Heart right ventricle (tissue), 16 donors: ENCODE results near the gene ANAPC1. TPM values are rescaled to one million over a fixed set of nuclear protein-coding genes. Genes with fewer than 3 reads are reported as not detected.

Source experiments
- ATAC-seq, 8 donors: fragments of 200-7000 bp; cut with Tn5 transposase; one replicate each; pipeline ENCODE4 v1.9.1; 2020; ENCODE audit warnings: mild to moderate bottlenecking in 8 of 8, moderate library complexity in 8 of 8, moderate number of reproducible peaks in 1 of 8
- DNase-seq, 2 donors: peaks; one replicate each; pipeline ENCODE4 v3.0.0-alpha.2; 2020
- H3K27ac ChIP-seq, 10 donors: fragments of 200-600 bp; sonication (generic) in 2 of 10; one replicate each; pipeline versions ENCODE4 v1.5.0 to v1.8.0; 2020 to 2022; ENCODE audit warnings: mild to moderate bottlenecking in 3 of 10
- H3K27me3 ChIP-seq, 7 donors: fragments of 200-600 bp; one replicate each; pipeline ENCODE4 v1.8.0; 2021 to 2022; ENCODE audit warnings: mild to moderate bottlenecking in 2 of 7
- H3K36me3 ChIP-seq, 9 donors: fragments of 200-600 bp; sonication (generic) in 1 of 9; one replicate each; pipeline versions ENCODE4 v1.5.0 to v1.8.0; 2020 to 2022; ENCODE audit warnings: mild to moderate bottlenecking in 2 of 9
- H3K4me1 ChIP-seq, 9 donors: fragments of 200-600 bp; sonication (generic) in 1 of 9; one replicate each; pipeline versions ENCODE4 v1.5.0 to v1.8.0; 2020 to 2022; ENCODE audit warnings: mild to moderate bottlenecking in 4 of 9
- H3K4me3 ChIP-seq, 10 donors: fragments of 200-600 bp; sonication (generic) in 2 of 10; one replicate each; pipeline versions ENCODE4 v1.5.0 to v1.8.0; 2020 to 2022; ENCODE audit warnings: mild to moderate bottlenecking in 7 of 10, moderate library complexity in 2 of 10
- H3K9me3 ChIP-seq, 11 donors: fragments of 200-600 bp in 10 of 11; sonication (generic) in 2 of 11; one replicate each; pipeline versions ENCODE4 v1.5.0 to v1.8.0; 2013 to 2022; ENCODE audit warnings: mild to moderate bottlenecking in 2 of 11, control low read depth in 1 of 11, moderate library complexity in 1 of 11
- CTCF ChIP-seq, 9 donors: fragments of 200-600 bp; sonication (generic) in 2 of 9; IDR thresholded peaks; one replicate each; pipeline versions ENCODE4 v1.5.0 to v1.8.0; 2021 to 2022; ENCODE audit warnings: antibody characterized with exemption in 9 of 9, mild to moderate bottlenecking in 5 of 9, moderate library complexity in 1 of 9
- WGBS, 2 donors: extraction: QIAGEN DNeasy Blood & Tissue Kit; methylation state at CpG; one replicate each; pipeline ENCODE4 v1.1.7; 2013; ENCODE audit warnings: inconsistent platforms in 1 of 2; 5-methylcytosine and 5-hydroxymethylcytosine counted together
- intact Hi-C, 10 donors: fragments of 100-400 bp; cut with DNase I; formaldehyde crosslinking; loops; one replicate each; pipeline versions ENCODE4 v1.11.1 to v1.14.2; 2022
- long read RNA-seq, 3 donors: library from polyadenylated mRNA; unstranded; transcript quantifications; one replicate each; pipeline ENCODE4 v2.0.0, GENCODE V29; 2020 to 2021
- polyA plus RNA-seq, 2 donors: library from polyadenylated mRNA; stranded (reverse); fragments of 200-250 nt; gene quantifications; one replicate each; pipeline ENCODE4 v1.2.3, GENCODE V29; 2013
- total RNA-seq, 10 donors: library from RNA; stranded (reverse); fragmentation: NEBNext Ultra II Directional in 3 of 10; extraction: Animal tissue kit (Norgen Biotek cat#: 25700) in 3 of 10; gene quantifications; one replicate each; pipeline versions ENCODE4 v1.2.1 to v1.2.4, GENCODE V29; 2021 to 2023
- donor health status: Arrhythmogenic right ventricular cardiomyopathy.
- donor health status: ischemic (EF 13 %, LVEDD 7.1; RV severe dilation, severe dysfunction).
- donor health status: healthy with polysubstance abuse.
- donor health status: DM: no; HTN: yes; CAD: no.
- donor health status: DM: no; HTN: no; CAD: no.
- donor health status: ischemic (EF 25% LVEDD 6.9; RV normal size, moderate dysfunction).
- donor health status: ischemic (EF 25% LVEDD 5.7; RV mildly dilated, moderate dysfunction).
- donor health status: healthy.
- donor health status: DM: yes; HTN: yes; CAD: no.
- donor health status: Ischemic cardiomyopathy.
- donor health status: ischemic (EF 35%, LVEDD 5.7; RV mildly dilated, moderate dysfunction).
- donor health status: nonischemic (EF 11% LVEDD 7.7; RV severe dilation, severe dysfunction).
- donor health status: DM: yes; HTN: yes; CAD: no.
- donor health status: PGD.
- donor health status: ischemic (EF 29% LVEDD 5.4; RV normal size, mild dysfunction).
- donor health status: nonischemic (EF 23%, LVEDD 6.1; RV moderate dilation, normal function).

Gene ANAPC1
- 10 to 100 TPM; 12.0 to 23.2 (median 19.4) TPM for total RNA-seq
- 1 to 10 TPM; 3.9 to 4.4 TPM for polyA plus RNA-seq
- long read RNA-seq, donor 1, full-length matches to known transcripts, result 2 of 13 reads
- long read RNA-seq, donor 1, partial matches to known transcripts, result 6 of 13 reads
- long read RNA-seq, donor 1, other reads (novel, unspliced or antisense), result 5 of 13 reads
- long read RNA-seq, donor 2, full-length matches to known transcripts, result 4 of 12 reads
- long read RNA-seq, donor 2, partial matches to known transcripts, result 6 of 12 reads
- long read RNA-seq, donor 2, other reads (novel, unspliced or antisense), result 2 of 12 reads
- long read RNA-seq, donor 3, full-length matches to known transcripts, result 6 of 21 reads
- long read RNA-seq, donor 3, partial matches to known transcripts, result 10 of 21 reads
- long read RNA-seq, donor 3, other reads (novel, unspliced or antisense), result 5 of 21 reads

GRCh38 chr2:111883661-111884591, at the start of gene ANAPC1:
TSS of gene ANAPC1 (minus strand) at chr2:111884193. CDS start at chr2:111880825, 3,368 bp downstream.
- WGBS, 2 donors, result 0% methylated on average over 73 of the region's 73 CpGs
- Histone ChIP-seq H3K27ac (peak within 1 kb of the TSS in 9 of 10 donors; percentile 58 to 91 (median 79)), H3K4me3 (peak within 1 kb of the TSS; percentile 81 to 100 (median 96)), H3K36me3 (peaks cover 0 to 20% (median 4%) of the 10 kb centered on the region in 9 donors), H3K9me3 (no peaks in the 10 kb centered on the region), H3K27me3 (no peaks in the 10 kb centered on the region), H3K4me1 (peaks cover 0 to 21% (median 13%) of the 10 kb centered on the region in 9 donors)
- peak; percentile 77 to 84 for DNase-seq
- peak in 1 of 9 donors; percentile 3 for TF ChIP-seq CTCF (IDR thresholded peaks at IDR 0.05)
- intact Hi-C loops, result no loop called here
- peak; percentile 97 to 99 (median 98) for ATAC-seq

GRCh38 chr2:111932841-111933291, 48.9 kb upstream of the ANAPC1 start:
- 82 to 84% methylated on average over 4 of the region's 4 CpGs for WGBS, 2 donors
- ATAC-seq (no peak), DNase-seq (no peak)
- no peak overlapping the region for H3K4me3 ChIP-seq
- peaks cover 0 to 55% (median 0%) of the 10 kb centered on the region in 9 donors for H3K36me3 ChIP-seq
- intact Hi-C loops, result no loop called here
- H3K27ac ChIP-seq, result no peak overlapping the region
- no peaks in the 10 kb centered on the region for H3K27me3 ChIP-seq
- peaks cover 0 to 10% (median 0%) of the 10 kb centered on the region in 9 donors for H3K4me1 ChIP-seq
- TF ChIP-seq CTCF (IDR thresholded peaks at IDR 0.05), result no peak
- no peaks in the 10 kb centered on the region for H3K9me3 ChIP-seq

- DNase-seq (no peak), ATAC-seq (no peak)
- no peaks in the 10 kb centered on the region for H3K27me3 ChIP-seq
- H3K27ac ChIP-seq, result no peak overlapping the region
- intact Hi-C loops, result no loop called here
- 79 to 92% methylated on average over 2 of the region's 2 CpGs for WGBS, 2 donors
- H3K9me3 ChIP-seq, result no peaks in the 10 kb centered on the region
- TF ChIP-seq CTCF (IDR thresholded peaks at IDR 0.05), result no peak
- H3K4me1 ChIP-seq, result peaks cover 0 to 17% (median 6%) of the 10 kb centered on the region in 9 donors
- H3K4me3 ChIP-seq, result no peak overlapping the region
- H3K36me3 ChIP-seq, result peaks cover 0 to 53% (median 0%) of the 10 kb centered on the region in 9 donors
These were observed 46.9 kb upstream of the ANAPC1 start for GRCh38 chr2:111930875-111931274.

GRCh38 chr2:111930409-111930808, 46.4 kb upstream of the ANAPC1 start:
- H3K4me3 ChIP-seq, result no peak overlapping the region
- H3K27me3 ChIP-seq, result no peaks in the 10 kb centered on the region
- H3K9me3 ChIP-seq, result no peaks in the 10 kb centered on the region
- 91 to 96% methylated on average over 6 of the region's 6 CpGs for WGBS, 2 donors
- TF ChIP-seq CTCF (IDR thresholded peaks at IDR 0.05), result no peak
- peaks cover 0 to 17% (median 6%) of the 10 kb centered on the region in 9 donors for H3K4me1 ChIP-seq
- ATAC-seq (no peak), DNase-seq (no peak)
- H3K27ac ChIP-seq, result no peak overlapping the region
- peaks cover 0 to 53% (median 0%) of the 10 kb centered on the region in 9 donors for H3K36me3 ChIP-seq
- intact Hi-C loops, result no loop called here
